Kidney glomerular epithelial cell (primary cell): ENCODE results near the gene MIEN1.
"Not testable (repeated sequence)": the region's sequence is repeated elsewhere in the genome, so short reads cannot be mapped to it uniquely, and the experiment has no call there.

Experiments
- DNase-seq: peaks from one replicate; lab custom pipeline; 2025; lab: John Stamatoyannopoulos, UW

The MIEN1 gene

DNA sequence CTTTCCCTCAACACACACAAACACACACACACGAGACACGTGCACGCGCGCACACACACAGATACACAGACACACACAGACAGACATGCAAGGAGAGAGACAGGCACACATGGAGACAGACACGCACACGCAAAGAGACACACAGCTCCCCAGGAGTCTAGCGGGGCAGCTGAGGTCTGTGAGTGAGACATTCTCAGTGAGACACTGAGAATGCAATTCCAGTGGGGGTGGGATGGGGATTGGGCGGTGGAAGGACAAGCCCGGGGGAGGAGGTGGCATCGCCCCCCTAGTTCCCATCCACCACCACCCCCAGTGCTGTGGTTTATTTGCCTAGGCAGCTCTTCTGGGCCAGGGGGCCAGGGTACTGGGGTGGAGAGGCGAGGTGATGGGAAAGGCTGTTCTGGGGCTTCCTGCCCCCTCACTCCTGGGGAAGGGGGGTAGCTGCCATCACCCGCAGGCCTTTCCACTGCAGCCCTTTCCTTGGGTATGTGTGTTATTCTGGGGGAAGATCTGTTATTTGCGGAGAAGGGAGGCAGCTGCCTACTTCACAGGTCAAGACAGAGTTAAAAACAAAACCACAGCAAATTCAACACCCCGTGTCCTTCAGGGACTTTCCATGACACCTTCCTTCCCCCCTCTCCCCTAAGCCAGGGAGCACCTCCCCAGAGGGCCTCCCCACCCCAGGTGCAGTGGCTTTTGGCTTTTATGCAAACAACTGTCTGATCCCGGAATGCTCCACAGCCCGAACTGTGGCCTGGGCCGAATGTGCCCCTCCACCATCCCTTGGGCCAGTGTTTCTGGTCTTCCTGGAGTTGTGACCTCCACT is 25.4 kb upstream of the MIEN1 start:
- DNase-seq, result no peak

DNA sequence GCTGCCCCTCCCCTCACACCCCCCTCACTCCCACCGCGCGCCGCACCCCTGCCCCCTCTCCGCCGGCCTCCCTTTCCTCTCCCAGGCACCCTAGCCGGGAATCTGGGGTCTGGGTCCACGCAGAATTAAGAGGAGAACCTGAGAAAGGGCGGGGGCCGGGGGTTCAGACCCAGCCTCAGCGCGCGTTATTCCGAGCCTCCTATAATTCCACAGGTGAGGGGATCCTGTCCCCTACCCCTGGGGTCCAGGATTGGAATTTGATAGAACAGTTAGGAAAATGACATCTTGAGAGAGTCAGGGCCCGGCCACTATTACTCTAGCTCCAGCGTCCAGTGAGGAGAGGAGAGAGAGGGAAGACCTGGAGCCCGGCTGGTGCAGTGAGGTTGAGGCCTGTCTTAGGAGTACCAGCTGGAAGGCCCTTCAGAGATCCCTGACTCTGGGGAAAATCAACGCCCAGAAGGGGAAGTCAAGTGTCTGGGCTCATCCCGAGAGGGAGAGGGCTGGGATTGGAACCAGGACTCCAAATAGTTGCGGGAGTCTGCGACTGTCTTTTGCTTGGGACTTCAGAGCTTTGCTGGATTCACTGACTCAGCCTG is 24.7 kb upstream of the MIEN1 start:
- no peak for DNase-seq

DNA sequence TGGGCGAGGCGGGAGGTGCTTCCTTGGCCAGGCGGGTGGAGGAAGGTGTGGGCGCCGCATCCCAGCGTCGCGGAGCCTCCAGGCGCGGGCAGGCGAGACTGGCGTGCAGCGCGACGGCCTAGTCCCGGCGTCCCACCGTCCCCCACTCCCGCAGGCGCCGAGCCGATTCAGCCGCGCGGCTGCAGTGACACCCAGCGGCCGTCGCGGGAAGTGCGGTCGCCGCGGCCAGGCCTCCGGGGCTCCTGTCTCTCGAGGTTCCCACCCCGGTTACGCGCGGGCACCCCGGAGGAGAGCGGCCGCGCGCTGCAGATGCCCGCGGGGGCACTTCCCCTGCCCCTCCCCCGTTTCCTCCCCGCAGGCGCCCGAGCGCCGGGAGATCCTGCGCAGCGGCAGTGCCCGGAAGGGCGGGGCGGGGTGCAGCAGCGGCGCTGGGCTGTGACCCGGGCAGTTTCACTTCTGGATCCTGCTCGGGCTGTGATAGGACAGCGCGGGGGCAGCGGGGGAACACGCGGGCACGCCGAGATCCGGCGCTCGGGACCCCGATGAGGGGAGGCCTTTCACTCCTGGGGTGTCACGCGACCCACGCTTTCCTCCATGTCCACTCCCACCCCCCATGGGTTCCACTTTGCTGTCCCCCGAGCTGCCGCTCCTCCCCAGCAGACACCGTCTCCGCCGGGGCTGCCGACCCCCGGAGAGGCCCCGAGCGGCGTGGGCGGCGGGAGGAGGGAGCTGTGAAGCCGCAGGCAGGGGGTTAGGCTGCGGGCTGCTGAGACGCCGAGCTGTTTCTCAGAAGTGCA is 24.0 kb upstream of the MIEN1 start:
- DNase-seq, result peak; percentile 75

DNA sequence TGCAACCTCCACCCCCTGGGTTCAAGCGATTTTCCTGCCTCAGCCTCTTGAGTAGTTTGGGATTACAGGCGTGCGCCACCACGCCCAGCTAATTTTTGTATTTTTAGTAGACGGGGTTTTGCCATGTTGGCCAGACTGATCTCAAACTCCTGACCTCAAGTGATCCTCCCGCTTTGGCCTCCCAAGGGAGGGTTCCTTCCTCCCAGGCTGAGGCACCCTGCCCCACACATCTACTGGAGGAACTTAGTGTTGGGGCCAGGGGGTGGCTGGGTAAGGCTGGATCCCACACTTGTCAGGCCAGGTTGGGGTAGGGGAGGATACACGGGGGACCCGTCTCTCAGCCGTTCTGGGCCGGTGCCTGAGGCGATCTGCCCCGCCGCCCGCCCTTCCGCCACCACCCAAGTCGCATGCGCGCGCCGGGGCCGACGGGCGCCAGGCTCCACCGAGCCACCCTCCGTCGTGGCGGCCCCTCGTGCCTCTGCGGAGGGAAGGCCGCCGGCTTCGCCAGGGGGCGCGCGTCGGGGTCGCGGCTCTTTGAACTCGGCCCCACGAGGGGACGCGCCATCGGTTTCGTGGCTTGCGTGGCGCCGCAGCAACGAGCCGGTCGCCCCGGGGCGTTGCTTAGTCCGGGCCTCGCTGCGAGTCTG is 23.3 kb upstream of the MIEN1 start:
- DNase-seq, result no peak

DNA sequence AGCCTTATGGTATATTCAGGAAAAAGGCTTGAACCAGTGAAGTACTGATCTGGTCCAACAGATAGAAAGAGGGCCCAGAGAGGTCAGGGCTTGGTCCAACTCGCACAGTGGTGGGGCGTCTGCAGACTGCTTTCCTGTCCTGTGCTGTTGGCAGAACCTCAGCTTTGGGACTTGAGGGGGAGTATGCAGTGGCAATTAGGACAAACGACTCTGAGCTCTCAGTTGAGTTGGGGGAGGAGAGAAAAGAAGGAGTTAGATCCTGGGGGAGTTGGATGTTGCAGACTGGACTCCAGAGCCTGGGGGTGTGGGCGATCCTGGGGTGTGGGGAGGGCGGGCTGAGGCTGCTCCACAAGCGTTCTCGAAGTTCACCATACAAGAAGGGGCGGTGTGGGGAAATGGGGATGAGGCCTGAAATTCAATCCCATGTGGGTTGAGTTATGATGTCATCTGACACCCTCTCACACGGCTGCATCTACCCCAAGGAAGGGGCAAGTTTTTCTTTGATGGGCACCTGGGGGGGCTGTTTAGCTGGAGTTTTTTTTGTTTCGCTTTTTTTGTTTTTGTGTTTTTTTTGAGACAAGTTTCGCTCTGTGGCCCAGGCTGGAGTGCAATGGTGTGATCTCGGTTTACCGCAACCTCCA is 22.0 kb upstream of the MIEN1 start:
- DNase-seq, result no peak

DNA sequence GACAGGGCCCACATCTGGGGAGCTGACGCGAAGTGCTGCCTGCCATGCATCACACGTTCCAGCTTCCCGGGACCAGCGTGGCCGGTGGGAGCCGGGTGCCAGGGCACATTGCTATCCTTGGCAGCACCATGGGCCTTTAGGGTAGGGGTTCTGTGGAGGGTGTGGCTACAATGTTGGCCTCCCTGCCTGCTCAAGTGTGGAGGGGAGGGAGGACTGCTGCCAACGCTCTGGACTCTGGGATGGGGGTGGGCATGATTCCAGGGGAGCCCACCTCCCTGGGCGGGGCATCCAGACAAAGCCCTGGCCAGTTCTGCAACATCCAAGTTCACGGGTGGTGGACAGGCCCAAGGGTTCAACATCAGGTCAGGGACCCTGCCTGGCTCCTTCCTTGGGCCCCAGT is 21.3 kb upstream of the MIEN1 start:
- no peak for DNase-seq

DNA sequence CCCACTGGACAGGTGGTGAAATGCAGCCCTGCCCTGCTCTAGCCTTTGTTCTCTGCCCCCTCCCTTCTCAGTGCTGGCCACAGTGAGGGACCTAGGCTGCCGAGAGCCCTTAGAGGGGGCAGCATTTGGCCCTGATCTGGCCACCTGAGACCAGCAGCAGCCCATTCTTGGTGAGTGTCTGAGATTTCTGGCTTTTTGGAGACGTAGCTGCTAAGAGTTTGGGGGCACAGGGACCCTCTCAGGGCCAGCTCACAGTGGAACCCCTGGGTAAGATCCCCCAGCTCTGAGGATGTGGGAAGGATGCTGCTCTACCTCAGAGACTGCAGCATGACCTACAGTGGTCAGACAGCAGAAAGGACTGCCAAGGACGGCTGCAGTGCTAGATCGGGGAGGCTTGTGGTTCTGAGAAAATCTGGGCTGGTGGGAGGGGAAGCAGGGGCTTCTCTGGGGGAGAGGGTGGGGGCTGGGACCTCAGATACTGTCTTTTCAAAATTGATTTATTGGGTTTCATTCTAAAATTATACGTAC is 20.7 kb upstream of the MIEN1 start:
- no peak for DNase-seq

DNA sequence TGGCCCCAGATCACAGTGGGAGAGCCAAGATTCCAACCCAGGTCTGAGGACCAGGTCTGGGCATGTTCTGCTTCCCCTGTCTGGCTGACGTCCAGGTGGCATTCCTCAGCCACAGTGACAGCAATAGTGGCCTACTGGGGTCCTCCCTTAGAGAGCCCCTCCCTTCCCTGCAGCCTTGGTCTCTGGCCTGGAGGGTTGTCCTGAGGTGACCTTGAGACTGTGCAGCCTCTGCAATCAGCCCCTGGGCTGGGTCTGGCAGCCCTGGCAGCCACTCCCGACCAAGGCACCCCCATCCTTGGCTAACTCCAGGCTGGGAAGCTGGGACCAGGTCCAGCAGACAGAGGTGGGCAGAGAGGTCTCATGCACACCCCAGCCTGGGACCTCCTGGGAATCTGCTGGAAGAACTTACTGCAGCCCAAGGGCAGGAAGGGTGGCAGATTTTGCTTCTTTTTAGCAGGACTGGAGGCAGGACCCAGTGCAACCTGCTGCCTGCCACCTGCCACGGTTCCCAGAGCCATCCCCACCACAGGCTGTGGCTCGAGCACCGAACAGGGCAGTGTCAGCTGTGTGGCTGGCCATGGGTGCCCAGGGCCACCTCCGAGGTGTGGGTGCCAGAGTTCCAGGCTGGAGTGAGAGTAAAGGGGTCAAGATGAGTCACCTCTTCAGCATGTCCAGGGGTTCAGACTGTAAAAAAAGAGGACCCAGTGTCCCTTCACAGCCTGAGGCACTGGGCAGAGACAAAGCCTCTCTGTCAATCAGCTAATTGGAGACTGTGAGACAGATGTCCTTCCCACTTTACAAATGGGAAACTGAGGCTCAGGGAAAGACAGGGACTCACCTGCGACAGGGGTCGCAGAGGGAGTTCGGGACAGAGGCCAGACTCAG is 20.0 kb upstream of the MIEN1 start:
- no peak for DNase-seq

DNA sequence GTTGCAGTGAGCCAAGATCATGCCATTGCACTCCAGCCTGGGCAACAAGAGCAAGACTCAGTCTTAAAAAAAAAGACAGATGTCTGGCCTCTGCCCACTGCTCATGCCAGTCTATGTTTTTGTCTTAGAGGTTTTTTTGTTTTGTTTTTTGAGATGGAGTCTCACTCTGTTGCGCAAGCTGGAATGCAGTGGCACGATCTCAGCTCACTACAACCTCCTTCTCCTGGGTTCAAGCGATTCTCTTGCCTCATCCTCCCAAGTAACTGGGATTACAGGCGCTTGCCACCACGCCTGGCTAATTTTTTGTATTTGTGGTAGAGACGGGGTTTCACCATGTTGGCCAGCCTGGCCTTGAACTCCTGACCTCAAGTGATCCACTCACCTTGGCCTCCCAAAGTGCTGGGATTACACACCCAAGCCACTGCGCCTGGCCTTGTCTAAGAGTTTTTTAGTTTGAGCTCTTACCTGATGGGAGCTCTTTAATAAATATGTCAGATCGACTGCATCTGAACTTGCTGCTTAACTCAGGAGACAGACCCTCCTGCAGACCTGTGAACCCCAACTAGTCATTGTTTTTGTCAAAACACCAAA is 18.2 kb upstream of the MIEN1 start:
- not testable (repeated sequence) for DNase-seq

DNA sequence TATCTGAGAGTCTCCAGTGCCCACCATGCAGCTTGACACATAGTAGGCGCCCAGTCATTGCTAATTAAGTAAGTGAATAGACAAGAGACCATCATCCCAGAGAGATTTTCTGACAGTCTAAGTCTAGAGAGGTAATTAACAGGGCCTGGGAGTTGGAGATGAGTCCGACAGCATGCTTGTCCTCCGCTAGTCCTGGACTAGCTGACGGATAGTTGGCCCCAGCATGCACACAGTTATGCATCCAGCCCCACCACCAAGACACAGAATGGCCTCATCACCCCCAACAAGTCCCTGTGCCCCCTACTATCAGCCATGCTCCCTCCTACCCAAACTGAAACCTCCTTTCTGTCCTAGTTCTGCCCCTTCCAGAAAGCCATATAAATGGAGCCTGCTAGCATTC is 17.4 kb upstream of the MIEN1 start:
- no peak for DNase-seq

DNA sequence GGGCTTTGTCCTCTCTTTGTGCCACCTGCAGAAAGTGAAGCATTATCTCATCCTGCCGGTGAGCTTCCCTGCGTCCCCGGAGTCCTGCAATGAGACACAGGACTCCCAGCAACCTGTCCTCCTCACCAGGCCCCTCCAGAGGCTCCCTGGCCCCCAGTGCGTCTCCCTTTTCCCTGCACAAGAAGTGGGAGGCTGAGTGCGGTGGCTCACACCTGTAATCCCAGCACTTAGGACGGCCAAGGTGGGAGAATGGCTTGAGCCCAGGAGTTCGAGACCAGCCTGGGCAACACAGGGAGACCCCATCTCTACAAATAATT is 15.8 kb upstream of the MIEN1 start:
- DNase-seq, result no peak

DNA sequence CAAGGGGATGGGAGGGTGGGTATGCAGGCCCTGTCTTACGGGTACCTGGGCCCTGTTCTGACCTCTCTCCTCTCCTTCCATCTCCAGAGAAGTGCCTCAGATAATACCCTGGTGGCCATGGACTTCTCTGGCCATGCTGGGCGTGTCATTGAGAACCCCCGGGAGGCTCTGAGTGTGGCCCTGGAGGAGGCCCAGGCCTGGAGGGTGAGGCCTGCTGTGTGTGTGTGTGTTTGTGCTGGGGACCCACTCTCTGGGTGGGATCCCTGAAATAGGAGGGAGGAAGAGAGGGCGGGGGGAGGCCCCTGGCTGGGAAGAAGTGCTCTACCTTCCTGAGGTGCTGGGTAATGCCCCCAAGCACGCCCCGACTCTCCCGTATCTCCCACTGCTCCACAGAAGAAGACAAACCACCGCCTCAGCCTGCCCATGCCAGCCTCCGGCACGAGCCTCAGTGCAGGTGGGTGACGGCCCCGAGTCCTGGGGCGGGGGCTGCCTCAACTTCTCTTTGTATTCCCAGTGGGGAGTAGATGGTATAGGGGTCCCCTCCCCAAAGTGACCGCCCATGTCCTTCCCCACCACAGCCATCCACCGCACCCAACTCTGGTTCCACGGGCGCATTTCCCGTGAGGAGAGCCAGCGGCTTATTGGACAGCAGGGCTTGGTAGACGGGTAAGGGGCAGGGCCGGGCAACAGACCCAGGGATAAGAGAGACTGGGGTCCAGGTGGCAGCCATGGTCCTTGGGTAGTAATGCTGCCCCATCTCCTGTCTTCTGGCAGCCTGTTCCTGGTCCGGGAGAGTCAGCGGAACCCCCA is 15.2 kb upstream of the MIEN1 start:
- no peak for DNase-seq

DNA sequence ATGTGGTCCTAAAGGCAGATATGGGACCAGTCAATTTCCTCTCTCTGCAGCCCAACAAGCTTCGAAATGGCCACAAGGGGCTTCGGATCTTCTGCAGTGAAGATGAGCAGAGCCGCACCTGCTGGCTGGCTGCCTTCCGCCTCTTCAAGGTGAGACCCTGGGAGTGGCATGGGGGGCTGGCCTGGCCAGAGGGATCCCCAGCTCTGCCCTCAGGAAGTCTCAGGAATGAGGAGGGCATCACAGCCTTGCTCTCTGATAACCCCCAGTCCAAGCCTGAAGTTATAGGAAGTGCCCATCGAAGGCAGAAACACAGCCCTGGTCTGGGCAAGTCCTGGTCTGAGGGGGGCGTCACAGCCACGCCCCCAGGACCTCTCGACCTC is 14.5 kb upstream of the MIEN1 start:
- DNase-seq, result no peak

DNA sequence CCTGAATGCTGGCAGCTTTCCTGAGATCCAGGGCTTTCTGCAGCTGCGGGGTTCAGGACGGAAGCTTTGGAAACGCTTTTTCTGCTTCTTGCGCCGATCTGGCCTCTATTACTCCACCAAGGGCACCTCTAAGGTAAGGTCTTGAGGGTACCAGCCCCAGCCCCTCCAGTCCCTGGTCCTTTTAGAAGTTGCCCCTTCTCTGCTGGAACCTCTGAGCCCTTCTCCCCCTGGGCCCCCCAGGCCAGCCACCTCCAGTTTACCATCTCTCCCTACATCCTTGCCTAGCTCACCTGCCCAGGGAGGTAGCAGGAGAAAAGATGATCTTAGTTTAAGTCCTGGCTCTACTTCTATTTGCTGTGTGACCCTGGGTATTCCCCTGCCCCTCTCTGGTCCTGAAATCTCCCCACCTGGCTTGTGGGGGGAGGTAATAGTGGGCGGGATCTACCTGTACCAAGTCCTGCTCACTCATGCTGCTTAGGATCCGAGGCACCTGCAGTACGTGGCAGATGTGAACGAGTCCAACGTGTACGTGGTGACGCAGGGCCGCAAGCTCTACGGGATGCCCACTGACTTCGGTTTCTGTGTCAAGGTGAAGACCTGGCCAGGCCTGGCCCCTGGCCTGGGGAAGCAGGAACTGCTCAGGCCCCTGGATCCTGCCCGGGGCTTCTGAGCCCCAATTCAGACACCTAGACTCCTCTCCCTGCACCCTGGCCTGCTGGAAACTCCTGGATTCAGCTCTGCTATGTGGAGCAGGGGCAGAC is 13.9 kb upstream of the MIEN1 start:
- no peak for DNase-seq

DNA sequence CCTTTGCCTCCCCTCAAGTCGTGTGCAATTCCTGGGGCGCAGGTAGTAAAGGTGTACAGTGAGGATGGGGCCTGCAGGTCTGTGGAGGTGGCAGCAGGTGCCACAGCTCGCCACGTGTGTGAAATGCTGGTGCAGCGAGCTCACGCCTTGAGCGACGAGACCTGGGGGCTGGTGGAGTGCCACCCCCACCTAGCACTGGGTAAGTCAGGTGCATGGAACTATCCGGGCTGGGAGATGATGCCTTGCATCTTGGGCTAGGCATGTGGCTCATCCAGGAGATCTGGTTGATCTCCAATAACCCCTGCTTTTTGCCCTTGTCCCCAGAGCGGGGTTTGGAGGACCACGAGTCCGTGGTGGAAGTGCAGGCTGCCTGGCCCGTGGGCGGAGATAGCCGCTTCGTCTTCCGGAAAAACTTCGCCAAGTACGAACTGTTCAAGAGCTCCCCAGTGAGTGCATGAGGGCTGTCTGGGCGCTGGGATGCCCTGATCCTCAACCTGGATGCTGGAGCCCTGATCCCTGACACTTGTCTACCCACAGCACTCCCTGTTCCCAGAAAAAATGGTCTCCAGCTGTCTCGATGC is 12.6 kb upstream of the MIEN1 start:
- no peak for DNase-seq

DNA sequence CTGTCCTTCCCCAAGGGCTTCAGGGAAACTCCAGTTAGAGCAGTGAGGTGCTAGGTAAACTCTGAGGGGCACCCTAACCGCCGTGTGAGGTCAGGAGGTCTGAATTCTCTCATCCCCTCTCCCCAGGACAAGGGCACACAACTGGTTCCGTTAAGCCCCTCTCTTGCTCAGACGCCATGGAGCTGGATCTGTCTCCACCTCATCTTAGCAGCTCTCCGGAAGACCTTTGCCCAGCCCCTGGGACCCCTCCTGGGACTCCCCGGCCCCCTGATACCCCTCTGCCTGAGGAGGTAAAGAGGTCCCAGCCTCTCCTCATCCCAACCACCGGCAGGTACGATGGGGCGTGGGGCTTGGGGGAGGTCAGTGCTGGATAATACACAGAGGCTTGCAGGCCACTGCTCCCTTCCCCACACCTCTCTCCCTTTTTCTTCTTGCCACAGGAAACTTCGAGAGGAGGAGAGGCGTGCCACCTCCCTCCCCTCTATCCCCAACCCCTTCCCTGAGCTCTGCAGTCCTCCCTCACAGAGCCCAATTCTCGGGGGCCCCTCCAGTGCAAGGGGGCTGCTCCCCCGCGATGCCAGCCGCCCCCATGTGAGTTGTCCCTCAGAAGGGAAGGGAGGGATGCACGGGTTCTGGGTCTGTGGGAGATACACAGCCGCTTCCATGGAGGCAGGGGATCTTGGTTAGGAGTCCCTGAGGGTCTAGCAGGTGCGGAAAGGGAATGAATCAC is 12.0 kb upstream of the MIEN1 start:
- DNase-seq, result no peak

DNA sequence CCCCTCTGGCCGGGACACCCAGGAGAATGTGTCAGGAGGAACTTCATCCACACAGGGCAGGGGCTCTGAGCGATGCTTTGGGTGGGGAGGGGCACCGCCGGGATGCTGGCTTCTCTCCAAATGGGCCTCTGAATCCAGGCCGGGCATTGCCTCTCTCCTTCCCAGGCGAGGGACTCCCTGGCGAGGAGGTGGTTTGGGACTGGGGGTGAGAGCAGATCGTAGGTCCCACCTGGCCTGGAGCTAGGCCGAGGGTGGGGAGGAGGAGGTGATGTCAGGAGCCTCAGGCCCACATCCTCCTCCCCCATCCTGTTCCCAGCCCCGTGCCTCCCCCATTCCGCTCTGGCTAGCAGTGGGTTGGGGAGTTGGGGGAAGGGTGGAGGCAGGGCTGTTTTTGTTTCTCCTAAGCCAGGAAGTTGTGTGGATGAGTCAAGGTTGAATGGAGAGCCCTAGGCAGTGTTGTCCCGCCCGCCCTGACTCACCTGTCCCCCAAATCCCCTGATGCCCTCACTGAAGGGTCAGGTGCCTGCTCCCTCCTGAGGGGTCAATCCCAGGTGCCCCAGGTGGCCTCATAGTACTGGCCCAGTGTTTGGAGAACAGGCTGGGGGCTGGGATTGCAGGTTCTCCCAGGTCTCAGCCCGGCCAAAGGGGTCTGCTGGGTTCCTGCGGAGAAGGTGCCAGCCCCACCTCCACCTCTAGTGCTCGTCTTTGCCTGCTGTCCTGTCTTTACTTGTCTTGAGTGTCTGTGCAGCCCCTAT is 10.2 kb upstream of the MIEN1 start:
- peak; percentile 81 for DNase-seq
